Thyroid gland (tissue), 4 donors: ENCODE measurements around the gene CCP110. TPM values are rescaled to one million over a fixed set of nuclear protein-coding genes. Genes with fewer than 3 reads are reported as not detected.

Source experiments
- DNase-seq, 2 donors: peaks; one replicate each; pipeline ENCODE4 v3.0.0-alpha.2; 2019
- H3K27ac ChIP-seq, 3 donors: fragments of 200-600 bp; sonication (generic); 1 replicate in 2 of 3; 2 replicates in 1 of 3; pipeline ENCODE4 v1.5.1; 2016 to 2019; ENCODE audit warnings: mild to moderate bottlenecking in 1 of 3, moderate library complexity in 1 of 3
- H3K27me3 ChIP-seq: fragments of 200-600 bp; sonication (generic); one replicate; pipeline ENCODE4 v1.5.1; 2019
- H3K36me3 ChIP-seq, 2 donors: fragments of 200-600 bp; sonication (generic); one replicate each; pipeline ENCODE4 v1.5.1; 2016 to 2019
- H3K4me1 ChIP-seq, 2 donors: fragments of 200-600 bp; sonication (generic); one replicate each; pipeline ENCODE4 v1.5.1; 2017 to 2019
- H3K4me3 ChIP-seq, 3 donors: fragments of 200-600 bp; sonication (generic); replicated peaks in 1 of 3; 1 replicate in 2 of 3; 2 replicates in 1 of 3; pipeline ENCODE4 v1.5.1; 2016; ENCODE audit warnings: mild to moderate bottlenecking in 1 of 3
- H3K9me3 ChIP-seq: fragments of 200-600 bp; sonication (generic); one replicate; pipeline ENCODE4 v1.5.1; 2017
- POLR2A ChIP-seq, 2 donors: fragments of 450-650 bp; IDR thresholded peaks; one replicate each; pipeline ENCODE4 v1.6.1; 2017; ENCODE audit warnings: antibody characterized with exemption in 2 of 2, mild to moderate bottlenecking in 2 of 2, moderate library complexity in 1 of 2
- WGBS, 2 donors: methylation state at CpG; one replicate each; pipeline ENCODE4 v1.1.5; 2017; 5-methylcytosine and 5-hydroxymethylcytosine counted together
- intact Hi-C: fragments of 100-400 bp; cut with DNase I; formaldehyde crosslinking; loops from one replicate; pipeline ENCODE4 v1.15.1; 2023
- total RNA-seq, 4 donors: library from RNA; depleted of rRNA; stranded (reverse); fragments of >200 nt; gene quantifications; one replicate each; pipeline ENCODE4 v1.2.3, GENCODE V29; 2016
- TF ChIP-seq, protein P1 (sequence below), 6 experiments: fragments of 200-600 bp in 3 of 6; fragments of 450-650 bp in 3 of 6; sonication (generic) in 3 of 6; IDR thresholded peaks; one replicate each; pipeline ENCODE4 v1.5.1; 2016 to 2019; ENCODE audit warnings: antibody characterized with exemption in 6 of 6, mild to moderate bottlenecking in 2 of 6, inconsistent platforms in 1 of 6, moderate library complexity in 1 of 6

The CCP110 gene
- total RNA-seq, 4 donors from 2014 or later: 19.5 to 27.8 (median 24.0) TPM

DNA sequence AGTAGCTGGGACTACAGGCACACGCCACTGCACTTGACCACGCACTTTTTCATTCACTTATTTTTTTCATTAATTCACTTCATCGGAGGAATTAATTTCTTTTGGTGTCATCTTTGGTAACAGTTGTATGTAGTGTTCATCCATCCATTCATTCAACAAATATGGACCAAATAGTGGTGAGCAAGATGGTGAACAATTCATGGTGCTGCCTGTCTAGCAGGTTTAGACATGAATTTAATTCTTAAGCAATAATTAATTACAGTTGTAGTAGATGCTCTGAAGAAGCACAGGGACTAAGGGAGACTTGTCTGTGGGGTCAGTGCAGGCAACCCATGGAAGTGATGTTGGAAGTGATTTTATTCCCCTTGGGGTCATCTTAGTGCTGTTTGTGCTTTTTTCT, 24.3 kb upstream of the CCP110 start:
- no peak for DNase-seq
- Histone ChIP-seq H3K27me3 (no peaks in the 10 kb centered on the region), H3K4me3 (no peak overlapping the region), H3K36me3 (peaks cover 18 to 22% of the 10 kb centered on the region in 2 donors), H3K9me3 (no peaks in the 10 kb centered on the region), H3K27ac (no peak overlapping the region), H3K4me1 (no peaks in the 10 kb centered on the region)
- intact Hi-C loops: no loop called here
- no peak for TF ChIP-seq POLR2A (IDR thresholded peaks at IDR 0.05)
- TF ChIP-seq, protein P1, sequence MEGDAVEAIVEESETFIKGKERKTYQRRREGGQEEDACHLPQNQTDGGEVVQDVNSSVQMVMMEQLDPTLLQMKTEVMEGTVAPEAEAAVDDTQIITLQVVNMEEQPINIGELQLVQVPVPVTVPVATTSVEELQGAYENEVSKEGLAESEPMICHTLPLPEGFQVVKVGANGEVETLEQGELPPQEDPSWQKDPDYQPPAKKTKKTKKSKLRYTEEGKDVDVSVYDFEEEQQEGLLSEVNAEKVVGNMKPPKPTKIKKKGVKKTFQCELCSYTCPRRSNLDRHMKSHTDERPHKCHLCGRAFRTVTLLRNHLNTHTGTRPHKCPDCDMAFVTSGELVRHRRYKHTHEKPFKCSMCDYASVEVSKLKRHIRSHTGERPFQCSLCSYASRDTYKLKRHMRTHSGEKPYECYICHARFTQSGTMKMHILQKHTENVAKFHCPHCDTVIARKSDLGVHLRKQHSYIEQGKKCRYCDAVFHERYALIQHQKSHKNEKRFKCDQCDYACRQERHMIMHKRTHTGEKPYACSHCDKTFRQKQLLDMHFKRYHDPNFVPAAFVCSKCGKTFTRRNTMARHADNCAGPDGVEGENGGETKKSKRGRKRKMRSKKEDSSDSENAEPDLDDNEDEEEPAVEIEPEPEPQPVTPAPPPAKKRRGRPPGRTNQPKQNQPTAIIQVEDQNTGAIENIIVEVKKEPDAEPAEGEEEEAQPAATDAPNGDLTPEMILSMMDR (IDR thresholded peaks at IDR 0.05): no peak
- 64 to 77% methylated on average over 3 of the region's 3 CpGs for WGBS, 2 donors

DNA sequence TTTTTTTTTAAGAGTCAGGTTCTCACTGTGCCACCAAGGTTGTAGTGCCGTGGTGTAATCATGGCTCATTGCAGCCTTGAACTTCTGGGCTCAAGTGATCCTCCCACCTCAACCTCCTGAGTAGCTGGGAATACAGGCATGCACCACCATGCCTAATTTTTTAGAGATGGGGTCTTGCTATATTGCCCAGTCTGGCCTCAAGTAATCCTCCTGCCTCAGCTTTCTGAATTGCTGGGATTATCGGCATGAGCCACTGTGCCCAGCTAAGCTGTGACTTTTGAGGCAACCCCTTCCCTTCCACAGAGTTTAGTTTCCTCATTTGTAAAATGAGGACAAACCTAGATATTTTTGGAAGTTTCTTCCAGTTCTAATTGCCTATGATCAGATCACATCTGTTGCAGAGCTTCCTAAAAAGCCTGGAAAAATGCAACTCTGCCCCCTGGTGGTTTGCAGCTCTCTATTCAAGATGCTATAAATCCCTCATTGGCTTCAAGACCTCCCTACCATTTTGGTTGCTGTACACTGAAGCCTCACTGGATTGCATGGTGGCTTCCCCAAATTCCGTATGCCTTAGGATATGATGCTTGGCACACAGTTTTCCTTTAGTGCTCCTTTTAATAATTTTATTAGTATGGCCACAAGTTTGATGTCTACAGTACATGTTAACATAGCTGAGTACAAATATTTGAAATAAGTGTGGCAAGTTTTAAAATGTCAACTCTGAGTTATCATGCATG, 21.2 kb upstream of the CCP110 start:
- Histone ChIP-seq H3K9me3 (no peaks in the 10 kb centered on the region), H3K27ac (no peak overlapping the region), H3K4me3 (no peak overlapping the region), H3K27me3 (no peaks in the 10 kb centered on the region), H3K4me1 (peaks cover 14 to 17% of the 10 kb centered on the region in 2 donors), H3K36me3 (peaks cover 18 to 24% of the 10 kb centered on the region in 2 donors)
- peak; percentile 74 to 86 for DNase-seq
- intact Hi-C loops: loop anchor here (5.0 to 10.0 kb wide), 3 partner anchors 110 to 418 kb away; partner anchors contain the start of gene SYT17
- WGBS, 2 donors: 93 to 95% methylated on average over 3 of the region's 3 CpGs
- no peak for TF ChIP-seq POLR2A (IDR thresholded peaks at IDR 0.05)
- TF ChIP-seq, protein P1 (IDR thresholded peaks at IDR 0.05): peak; percentile 53 to 78 (median 66)

DNA sequence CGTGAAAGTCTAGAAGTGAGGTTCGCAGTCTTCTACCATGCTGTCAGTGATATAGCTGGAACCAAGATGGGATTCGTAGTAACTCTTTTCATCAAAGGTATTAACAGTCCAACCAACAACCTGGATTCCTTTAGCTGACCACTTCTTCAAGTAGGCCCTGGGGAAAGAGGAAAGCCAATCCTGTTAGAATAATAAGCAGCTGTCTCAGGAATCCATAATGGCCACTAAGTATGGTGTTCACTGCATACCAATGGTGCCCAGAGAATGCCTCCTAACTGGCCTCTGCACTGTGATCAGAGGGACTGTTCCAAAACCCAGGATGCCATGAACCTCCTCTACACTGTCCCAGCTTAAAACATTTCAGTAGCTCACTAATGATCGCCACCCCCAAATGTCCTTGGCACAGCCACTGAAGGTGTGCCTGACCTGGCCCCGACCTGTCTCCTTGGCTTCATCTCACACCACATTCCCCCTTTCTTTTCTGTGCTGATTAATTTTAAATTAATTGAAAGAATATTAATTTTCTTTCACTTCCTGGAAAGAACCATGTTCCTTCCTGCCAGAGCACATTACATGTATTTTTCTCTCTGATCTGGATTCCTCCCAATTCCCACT, 20.2 kb upstream of the CCP110 start:
- 96 to 97% methylated on average over 5 of the region's 5 CpGs for WGBS, 2 donors

DNA sequence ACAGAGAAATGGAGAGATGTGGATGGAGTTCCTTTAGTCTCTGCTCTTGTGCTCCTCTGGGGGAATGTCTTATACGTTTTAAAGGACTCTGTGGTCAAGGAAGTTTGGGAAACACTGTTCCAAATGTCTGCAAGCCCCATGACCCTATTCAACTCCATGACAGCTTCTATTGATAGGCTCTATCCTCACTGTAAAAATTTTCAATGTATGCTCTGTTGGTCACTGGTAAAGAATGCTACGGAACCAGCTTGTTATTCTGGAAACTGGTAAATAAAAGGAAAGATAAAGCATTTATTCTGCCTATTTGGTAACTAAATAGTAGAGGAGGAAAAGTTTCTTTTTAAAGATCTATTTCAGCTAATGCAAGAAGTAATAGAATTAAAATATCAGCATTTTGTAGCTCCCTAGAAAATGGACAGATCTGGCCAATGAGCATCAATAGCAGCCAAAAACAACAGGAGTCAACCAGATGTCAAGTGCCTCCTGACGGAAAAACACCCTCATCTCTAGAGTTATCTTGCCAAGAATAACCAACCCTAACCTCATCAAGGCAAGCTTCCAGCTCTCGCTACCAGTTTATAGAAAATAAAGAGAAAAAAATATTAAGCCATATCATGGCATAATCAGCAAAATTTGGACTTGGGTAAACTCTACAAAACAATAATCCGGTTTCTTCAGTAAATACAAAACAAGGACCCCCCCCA, 18.0 kb upstream of the CCP110 start:
- intact Hi-C loops: loop anchor here (10.0 kb wide), 2 partner anchors 341 to 421 kb away; partner anchors contain the start of gene SYT17
- TF ChIP-seq, protein P1 (IDR thresholded peaks at IDR 0.05): no peak
- TF ChIP-seq POLR2A (IDR thresholded peaks at IDR 0.05): no peak
- Histone ChIP-seq H3K27ac (peak overlapping the region; percentile 30 to 66 (median 61)), H3K27me3 (no peaks in the 10 kb centered on the region), H3K4me1 (peaks cover 14 to 17% of the 10 kb centered on the region in 2 donors), H3K4me3 (no peak overlapping the region), H3K36me3 (peaks cover 18 to 29% of the 10 kb centered on the region in 2 donors), H3K9me3 (no peaks in the 10 kb centered on the region)
- WGBS, 2 donors: 46 to 49% methylated on average over 5 of the region's 5 CpGs
- DNase-seq: peak; percentile 56 to 60

More for the DNA sequence above, 20.2 kb upstream of the CCP110 start:
- H3K4me3 ChIP-seq: no peak overlapping the region
- H3K27me3 ChIP-seq: no peaks in the 10 kb centered on the region
- no peak overlapping the region for H3K27ac ChIP-seq
- peaks cover 18 to 24% of the 10 kb centered on the region in 2 donors for H3K36me3 ChIP-seq
- intact Hi-C loops: loop anchor here (5.0 to 10.0 kb wide), 3 partner anchors 111 to 419 kb away; partner anchors contain the start of gene SYT17
- H3K9me3 ChIP-seq: no peaks in the 10 kb centered on the region
- no peak for DNase-seq
- TF ChIP-seq POLR2A (IDR thresholded peaks at IDR 0.05): no peak
- TF ChIP-seq, protein P1 (IDR thresholded peaks at IDR 0.05): no peak
- H3K4me1 ChIP-seq: peaks cover 14 to 17% of the 10 kb centered on the region in 2 donors
